Measurements from ENCODE around the gene TMX1.

Gene TMX1

GRCh38 chr14:51294951-51295525 is 55.0 kb downstream of the TMX1 start:
- no peak for FAIRE-seq

DNA sequence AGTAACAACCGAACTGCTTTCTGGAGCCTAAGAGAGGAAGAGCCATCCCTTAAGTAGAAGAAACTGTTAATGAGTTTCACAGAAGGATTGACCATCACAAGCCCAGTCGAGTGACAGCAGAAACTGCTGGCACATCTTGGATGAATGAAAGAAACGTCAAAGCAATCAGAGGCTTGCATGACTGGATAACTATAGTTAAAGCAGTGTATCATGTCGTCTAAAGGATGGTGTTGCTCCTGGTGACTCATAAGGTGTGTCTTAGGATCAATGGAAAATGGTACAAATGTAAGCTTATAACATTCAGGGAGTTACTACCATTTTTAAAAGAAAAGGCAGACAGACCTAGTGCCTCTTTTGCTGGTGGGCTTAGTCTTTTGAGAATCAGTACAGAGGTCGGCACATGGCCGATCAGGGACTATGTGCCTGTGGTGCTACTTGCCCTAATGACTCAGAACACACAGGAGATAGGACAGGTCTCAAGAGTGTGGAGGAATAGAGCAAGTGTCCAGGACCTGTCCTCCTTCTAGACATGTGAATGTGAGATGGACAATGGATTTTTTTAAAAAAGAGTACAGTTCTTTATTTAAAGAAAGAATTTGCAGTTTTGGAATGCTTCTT is 55.7 kb downstream of the TMX1 start:
- no peak for FAIRE-seq

DNA sequence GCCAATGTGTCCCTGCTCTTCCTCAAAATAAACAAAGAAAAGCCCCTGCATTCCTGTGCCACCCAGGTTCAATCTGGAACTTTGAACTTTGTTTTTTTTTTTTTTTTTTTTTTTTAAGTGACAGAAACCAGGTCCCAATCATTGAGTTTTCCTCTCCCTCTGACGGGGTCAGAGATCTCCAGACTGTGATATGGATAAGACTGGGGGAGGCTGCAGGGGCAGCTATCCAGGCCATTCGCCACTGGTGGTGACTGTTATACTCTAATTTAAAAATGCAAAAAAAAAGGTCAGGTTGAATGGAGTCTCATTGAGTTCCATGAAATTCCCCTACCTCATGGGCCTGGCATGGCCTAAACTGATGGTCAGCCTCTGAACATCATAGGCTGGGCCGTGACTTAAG is 57.0 kb downstream of the TMX1 start:
- no peak for FAIRE-seq

GRCh38 chr14:51298895-51299294 is 58.8 kb downstream of the TMX1 start:
- FAIRE-seq = no peak

DNA sequence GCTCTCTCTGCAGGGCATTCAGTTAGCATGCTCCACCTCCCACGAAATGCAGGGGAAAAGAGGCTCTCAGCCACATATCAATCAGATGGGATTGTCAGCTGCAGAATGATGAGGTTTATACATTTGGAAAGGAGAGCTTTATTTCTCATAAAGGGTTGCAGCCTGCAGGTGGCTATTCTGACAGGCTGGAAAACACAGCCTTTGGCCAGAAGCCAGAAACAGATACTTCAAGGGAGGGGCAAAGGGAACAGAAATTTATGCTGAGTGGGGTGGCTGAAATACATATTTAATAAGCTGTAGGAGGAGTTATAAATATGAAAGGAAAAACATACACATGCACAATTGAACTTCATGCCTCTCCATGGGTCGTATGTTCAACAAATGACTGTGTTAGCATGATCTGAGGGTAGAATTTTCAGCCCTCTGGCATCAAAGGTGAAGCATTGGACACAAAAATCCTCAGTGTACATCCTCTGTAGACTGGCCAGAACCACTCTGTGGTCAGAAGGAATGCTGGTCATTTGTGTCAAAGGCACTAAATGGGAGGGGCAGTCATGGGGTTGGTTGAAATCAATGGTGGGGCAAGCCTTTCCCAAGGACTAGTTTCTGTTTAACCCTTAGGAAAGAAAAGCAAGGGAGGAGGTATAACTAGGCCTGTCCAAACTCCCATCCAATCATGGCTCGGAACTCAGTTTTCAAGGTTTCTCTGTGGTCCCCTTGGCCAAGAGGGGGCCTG is 62.4 kb downstream of the TMX1 start:
- FAIRE-seq = no peak

DNA sequence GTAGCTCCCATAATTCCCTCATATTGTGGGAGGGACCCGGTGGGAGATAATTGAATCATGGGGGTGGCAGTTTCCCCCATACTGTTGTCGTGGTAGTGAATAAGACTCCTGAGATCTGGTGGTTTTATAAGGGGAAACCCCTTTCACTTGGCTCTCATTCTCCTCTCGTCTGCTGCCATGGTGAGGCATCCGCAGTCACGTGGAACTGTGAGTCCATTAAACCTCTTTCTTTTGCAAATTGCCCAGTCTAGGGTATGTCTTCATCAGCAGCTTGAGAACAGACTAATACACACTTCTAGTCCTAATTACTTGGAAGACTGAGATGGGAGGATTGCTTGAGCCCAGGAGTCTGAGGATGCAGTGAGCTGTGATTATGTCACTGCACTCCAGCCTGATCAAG is 64.4 kb downstream of the TMX1 start:
- no peak for FAIRE-seq

DNA sequence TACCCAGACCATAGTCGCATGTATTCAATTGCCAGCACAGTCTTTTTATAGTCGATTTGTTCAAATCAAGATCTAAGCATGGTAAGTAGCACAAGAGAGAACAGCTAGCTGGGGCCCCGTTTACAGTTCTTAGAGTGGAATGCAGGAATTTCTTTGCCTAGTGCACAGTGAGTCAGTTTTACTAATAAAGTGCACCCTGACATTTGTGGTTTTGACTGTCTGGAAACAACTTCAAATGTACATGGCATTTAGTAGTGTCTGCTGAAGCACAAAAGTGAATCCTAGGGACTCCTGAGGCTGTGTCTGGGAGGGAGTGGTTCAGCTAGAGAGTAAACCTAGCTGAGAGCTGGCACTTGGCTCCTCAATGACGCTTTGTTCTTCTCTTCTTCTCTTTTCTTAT is 64.9 kb downstream of the TMX1 start:
- FAIRE-seq = no peak

- no peak for FAIRE-seq
These were observed 65.7 kb downstream of the TMX1 start for GRCh38 chr14:51305751-51306150.

All from G401.6 (cell line).